Activated CD4-positive, alpha-beta memory T cell treated with anti-CD3 and anti-CD28 coated beads, Interleukin-2, amount 10 ng/mL, durations not matched to agents 7 days and 5 days (primary cell): ENCODE results near the gene SLCO1B1. TPM values are rescaled to one million over a fixed set of nuclear protein-coding genes. Genes with fewer than 3 reads are reported as not detected.
"Not testable (repeated sequence)": the region's sequence is repeated elsewhere in the genome, so short reads cannot be mapped to it uniquely, and the experiment has no call there.

Experiments
- CTCF ChIA-PET: fragments of 350-600 bp; sonication (Branson Sonifier 250); formaldehyde crosslinking; loops from one replicate; lab custom pipeline; 2021; ENCODE audit warnings: antibody characterized with exemption, inconsistent platforms; lab: Charles Lee
- POLR2A ChIA-PET: fragments of 350-600 bp; sonication (Branson Sonifier 250); formaldehyde crosslinking; loops from one replicate; lab custom pipeline; 2021; ENCODE audit warnings: antibody characterized with exemption; lab: Charles Lee
- DNase-seq: peaks from one replicate; pipeline ENCODE4 v3.0.0-alpha.2; 2020
- H3K27ac Mint-ChIP-seq: one replicate; pipeline ENCODE4 v1.8.0; 2021; ENCODE audit warnings: mild to moderate bottlenecking, mixed read lengths
- H3K27me3 Mint-ChIP-seq: one replicate; pipeline ENCODE4 v1.8.0; 2021; ENCODE audit warnings: mixed read lengths
- H3K36me3 Mint-ChIP-seq: one replicate; pipeline ENCODE4 v1.8.0; 2021; ENCODE audit warnings: low read depth, mixed read lengths
- H3K4me1 Mint-ChIP-seq: one replicate; pipeline ENCODE4 v1.8.0; 2021; ENCODE audit warnings: mixed read lengths
- H3K4me3 Mint-ChIP-seq: one replicate; pipeline ENCODE4 v1.8.0; 2021; ENCODE audit warnings: mild to moderate bottlenecking, mixed read lengths
- H3K9me3 Mint-ChIP-seq: one replicate; pipeline ENCODE4 v1.8.0; 2021; ENCODE audit warnings: mixed read lengths
- total RNA-seq, 2 experiments: library from RNA; stranded (reverse); gene quantifications; one replicate each; pipeline ENCODE4 v1.2.3, GENCODE V29; 2021

The SLCO1B1 gene
- total RNA-seq, 2 experiments from 2014 or later, result not detected

DNA sequence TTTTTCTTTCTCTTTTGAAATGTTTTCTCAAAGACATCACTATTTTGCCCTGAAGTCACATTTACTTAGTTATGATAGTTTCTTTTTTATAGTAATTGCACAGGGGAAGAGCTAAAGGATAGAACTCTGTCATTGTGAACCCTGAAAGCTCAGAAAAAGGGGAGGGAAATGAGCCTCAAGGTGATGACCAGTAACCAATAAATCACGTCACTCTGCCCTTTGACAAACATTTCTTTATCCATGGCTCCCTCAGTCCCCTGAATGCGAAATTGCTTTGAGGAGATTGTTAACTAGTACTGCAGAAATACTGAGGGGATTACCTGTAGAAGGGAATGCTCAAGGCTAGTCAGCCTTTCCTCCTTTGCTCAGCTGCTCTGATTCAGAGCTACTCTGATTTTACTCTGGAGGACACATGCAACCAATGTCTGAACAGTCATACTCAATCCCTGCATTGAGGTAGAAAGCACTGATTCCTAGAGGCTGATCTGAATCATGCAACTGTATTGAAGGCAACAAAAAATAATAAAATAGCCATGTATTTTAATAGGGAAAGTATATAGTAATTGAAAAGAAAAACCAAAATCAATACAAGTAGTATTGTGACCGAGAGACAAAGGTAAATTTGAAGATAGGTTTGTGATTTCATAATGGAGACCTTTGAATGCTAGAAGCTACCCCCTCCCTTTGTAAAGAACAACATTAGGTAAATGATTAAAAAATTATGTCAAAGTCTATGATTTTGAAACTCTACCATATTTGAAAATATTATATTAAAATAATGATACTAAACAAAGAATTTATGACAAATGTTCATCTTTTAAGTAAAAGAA, 24.7 kb downstream of the SLCO1B1 start:
- H3K4me1 Mint-ChIP-seq, result no peaks in the 10 kb centered on the region
- no peak overlapping the region for H3K27ac Mint-ChIP-seq
- H3K4me3 Mint-ChIP-seq, result no peak overlapping the region
- DNase-seq, result no peak
- POLR2A ChIA-PET, result no interaction called here
- no peaks in the 10 kb centered on the region for H3K36me3 Mint-ChIP-seq
- CTCF ChIA-PET, result no interaction called here
- no peaks in the 10 kb centered on the region for H3K9me3 Mint-ChIP-seq
- no peaks in the 10 kb centered on the region for H3K27me3 Mint-ChIP-seq

DNA sequence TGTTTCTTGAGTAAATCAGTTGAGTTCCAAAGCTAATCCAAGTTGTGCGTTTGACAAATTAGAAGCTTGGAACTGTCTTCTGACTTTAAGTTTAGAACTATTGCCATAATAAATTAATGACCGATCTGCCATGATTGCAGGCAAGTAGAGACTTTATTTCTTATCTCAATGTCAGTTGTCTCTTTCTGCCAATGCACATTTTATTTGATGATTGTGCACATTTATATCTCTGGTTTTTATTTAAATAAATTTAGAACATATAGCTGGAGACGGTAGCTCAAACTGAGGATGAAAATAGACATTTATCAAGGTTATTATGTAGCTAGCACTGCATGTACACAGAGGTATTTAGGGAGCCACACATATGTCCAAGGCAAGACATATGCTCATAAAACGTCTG, 34.1 kb downstream of the SLCO1B1 start:
- no peaks in the 10 kb centered on the region for H3K36me3 Mint-ChIP-seq
- H3K4me1 Mint-ChIP-seq, result no peaks in the 10 kb centered on the region
- H3K4me3 Mint-ChIP-seq, result no peak overlapping the region
- H3K27me3 Mint-ChIP-seq, result peaks cover 2% of the 10 kb centered on the region
- ChIA-PET POLR2A (no interaction called here), CTCF (no interaction called here)
- no peaks in the 10 kb centered on the region for H3K9me3 Mint-ChIP-seq
- H3K27ac Mint-ChIP-seq, result no peak overlapping the region
- DNase-seq, result no peak

DNA sequence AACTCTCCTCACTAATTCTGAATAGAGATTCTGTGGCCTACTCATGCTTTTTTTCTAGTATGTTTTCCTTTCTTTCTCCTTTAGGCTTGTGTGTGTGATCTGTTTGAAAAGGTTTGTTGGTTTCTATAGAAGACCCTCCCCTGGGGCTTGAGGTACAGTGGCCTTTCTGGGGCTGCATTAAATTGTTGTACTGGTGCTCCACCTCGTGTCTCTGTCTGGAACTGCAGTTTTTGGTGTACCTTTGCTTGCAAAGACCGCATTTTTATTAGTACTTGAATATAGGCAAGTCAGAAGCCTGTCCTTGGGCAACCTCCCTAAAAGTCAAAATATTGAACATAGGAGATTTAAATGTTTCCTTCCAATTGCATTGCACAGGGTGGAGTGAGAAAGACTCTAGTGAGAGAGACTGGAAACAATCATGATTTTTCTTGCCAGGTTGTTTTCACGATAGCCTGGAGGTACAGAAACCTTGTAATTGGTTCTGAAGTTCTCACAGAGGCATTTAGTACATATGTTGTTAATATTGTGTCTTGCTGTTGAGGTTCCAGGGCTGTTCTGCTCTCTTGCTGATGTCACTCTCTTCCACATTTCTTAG, 39.0 kb downstream of the SLCO1B1 start:
- peak; percentile 37 for DNase-seq
- ChIA-PET CTCF (no interaction called here), POLR2A (no interaction called here)
- H3K4me3 Mint-ChIP-seq, result no peak overlapping the region
- H3K27ac Mint-ChIP-seq, result no peak overlapping the region
- peaks cover 2% of the 10 kb centered on the region for H3K27me3 Mint-ChIP-seq
- no peaks in the 10 kb centered on the region for H3K9me3 Mint-ChIP-seq
- H3K36me3 Mint-ChIP-seq, result no peaks in the 10 kb centered on the region
- no peaks in the 10 kb centered on the region for H3K4me1 Mint-ChIP-seq

DNA sequence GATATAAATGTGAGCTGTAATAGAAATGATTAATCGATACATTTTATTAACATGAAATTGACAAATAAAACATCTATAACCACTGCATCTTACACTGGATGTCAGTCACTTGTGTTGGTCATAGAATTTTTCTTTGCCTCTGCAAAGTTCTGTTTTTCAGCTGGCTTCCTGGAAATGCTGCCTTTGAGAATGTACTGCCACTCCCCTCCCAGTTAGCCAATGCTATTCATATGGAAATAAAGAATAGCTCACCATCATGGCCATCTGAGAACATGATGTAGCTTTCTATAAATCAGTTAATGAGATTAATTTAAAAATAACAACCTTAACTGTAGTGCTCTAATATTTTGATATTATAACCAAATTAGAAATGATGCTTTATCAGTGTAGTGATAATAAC, 41.1 kb downstream of the SLCO1B1 start:
- Mint-ChIP-seq H3K36me3 (no peaks in the 10 kb centered on the region), H3K27ac (no peak overlapping the region), H3K4me1 (no peaks in the 10 kb centered on the region), H3K27me3 (peaks cover 2% of the 10 kb centered on the region), H3K9me3 (no peaks in the 10 kb centered on the region), H3K4me3 (no peak overlapping the region)
- CTCF ChIA-PET, result no interaction called here
- POLR2A ChIA-PET, result no interaction called here
- DNase-seq, result no peak

DNA sequence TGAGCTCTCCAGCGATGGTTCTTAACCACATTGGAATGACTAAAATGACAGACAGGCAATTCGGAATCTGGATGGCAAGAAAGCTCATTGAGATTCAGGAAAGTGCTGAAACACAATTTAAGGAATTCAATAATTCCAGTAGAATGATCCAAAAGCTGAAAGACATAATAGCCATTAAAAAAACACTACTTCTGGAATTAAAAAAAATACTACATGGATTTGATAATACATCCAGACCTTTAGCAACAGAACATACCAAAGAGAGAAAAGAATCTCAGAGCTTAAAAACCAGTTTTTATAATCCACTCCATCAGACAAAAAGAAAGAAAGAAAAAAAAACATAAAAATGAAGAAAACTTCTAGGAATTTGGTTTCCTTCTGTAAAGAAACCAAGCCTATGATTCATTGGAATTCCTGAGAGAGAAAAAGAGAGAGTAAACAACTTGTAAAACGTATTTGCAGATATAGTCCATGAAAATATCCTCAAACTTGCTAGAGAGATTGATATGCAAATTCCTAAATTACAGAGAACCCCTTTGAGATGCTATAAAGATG, 52.8 kb downstream of the SLCO1B1 start:
- POLR2A ChIA-PET, result no interaction called here
- Mint-ChIP-seq H3K27me3 (no peaks in the 10 kb centered on the region), H3K4me3 (no peak overlapping the region), H3K9me3 (no peaks in the 10 kb centered on the region), H3K27ac (no peak overlapping the region), H3K36me3 (no peaks in the 10 kb centered on the region), H3K4me1 (no peaks in the 10 kb centered on the region)
- CTCF ChIA-PET, result no interaction called here
- no peak for DNase-seq

DNA sequence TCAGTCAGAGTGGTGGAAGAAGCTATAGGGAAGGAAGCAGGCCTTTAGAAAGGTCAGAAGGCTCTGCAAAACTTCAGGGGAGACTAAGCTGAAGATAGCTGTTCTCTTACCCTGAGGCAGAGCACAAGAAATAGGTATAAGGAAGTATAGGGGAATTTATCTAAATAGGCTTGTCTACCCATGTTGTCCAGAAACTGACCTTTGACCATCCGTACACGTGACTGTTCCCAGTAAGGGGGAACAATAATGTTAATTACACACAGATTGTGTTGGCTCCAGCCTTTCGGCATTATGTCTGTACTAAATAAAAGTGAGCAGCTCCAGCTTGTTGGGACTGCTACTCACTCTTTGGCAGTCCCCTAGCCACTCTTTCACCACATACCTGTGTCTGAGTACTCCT, 59.0 kb downstream of the SLCO1B1 start:
- Mint-ChIP-seq H3K27me3 (no peaks in the 10 kb centered on the region), H3K9me3 (peaks cover 6% of the 10 kb centered on the region), H3K4me3 (no peak overlapping the region), H3K27ac (no peak overlapping the region), H3K36me3 (no peaks in the 10 kb centered on the region), H3K4me1 (no peaks in the 10 kb centered on the region)
- ChIA-PET CTCF (no interaction called here), POLR2A (no interaction called here)
- no peak for DNase-seq

DNA sequence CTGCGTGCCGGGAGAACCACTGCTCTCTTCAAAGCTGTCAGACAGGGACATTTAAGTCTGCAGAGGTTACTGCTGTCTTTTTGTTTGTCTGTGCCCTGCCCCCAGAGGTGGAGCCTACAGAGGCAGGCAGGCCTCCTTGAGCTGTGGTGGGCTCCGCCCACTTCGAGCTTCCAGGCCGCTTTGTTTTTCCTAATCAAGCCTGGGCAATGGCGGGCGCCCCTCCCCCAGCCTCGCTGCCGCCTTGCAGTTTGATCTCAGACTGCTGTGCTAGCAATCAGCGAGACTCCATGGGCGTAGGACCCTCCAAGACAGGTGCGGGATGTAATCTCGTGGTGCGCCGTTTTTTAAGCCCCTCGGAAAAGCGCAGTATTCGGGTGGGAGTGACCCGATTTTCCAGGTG, 83.4 kb downstream of the SLCO1B1 start:
- H3K27me3 Mint-ChIP-seq, POLR2A ChIA-PET, H3K27ac Mint-ChIP-seq, H3K36me3 Mint-ChIP-seq, DNase-seq, H3K9me3 Mint-ChIP-seq, CTCF ChIA-PET, H3K4me3 Mint-ChIP-seq, H3K4me1 Mint-ChIP-seq: not testable (repeated sequence)

DNA sequence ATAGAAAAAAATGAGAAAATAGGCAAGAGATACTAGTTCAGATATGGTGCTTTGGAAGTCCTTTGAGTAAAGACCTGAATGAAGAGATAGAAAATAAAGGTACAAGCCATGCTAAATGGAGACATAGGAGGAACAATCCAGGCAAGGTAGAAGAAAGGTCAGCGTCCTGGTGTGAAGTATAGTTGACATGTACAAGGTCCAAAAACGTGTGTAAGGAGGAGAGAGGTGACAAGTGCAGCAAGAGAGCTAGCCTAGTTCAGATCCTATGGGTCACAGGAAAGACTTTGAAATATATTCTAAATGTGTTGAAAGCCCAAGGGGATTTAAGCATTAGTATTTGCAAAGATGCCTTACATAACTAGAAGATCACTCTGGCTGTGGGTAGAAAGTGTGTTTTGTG, 88.2 kb downstream of the SLCO1B1 start:
- no peaks in the 10 kb centered on the region for H3K4me1 Mint-ChIP-seq
- H3K9me3 Mint-ChIP-seq, result no peaks in the 10 kb centered on the region
- no peaks in the 10 kb centered on the region for H3K36me3 Mint-ChIP-seq
- H3K27me3 Mint-ChIP-seq, result no peaks in the 10 kb centered on the region
- POLR2A ChIA-PET, result no interaction called here
- H3K27ac Mint-ChIP-seq, result no peak overlapping the region
- CTCF ChIA-PET, result no interaction called here
- no peak for DNase-seq
- no peak overlapping the region for H3K4me3 Mint-ChIP-seq

DNA sequence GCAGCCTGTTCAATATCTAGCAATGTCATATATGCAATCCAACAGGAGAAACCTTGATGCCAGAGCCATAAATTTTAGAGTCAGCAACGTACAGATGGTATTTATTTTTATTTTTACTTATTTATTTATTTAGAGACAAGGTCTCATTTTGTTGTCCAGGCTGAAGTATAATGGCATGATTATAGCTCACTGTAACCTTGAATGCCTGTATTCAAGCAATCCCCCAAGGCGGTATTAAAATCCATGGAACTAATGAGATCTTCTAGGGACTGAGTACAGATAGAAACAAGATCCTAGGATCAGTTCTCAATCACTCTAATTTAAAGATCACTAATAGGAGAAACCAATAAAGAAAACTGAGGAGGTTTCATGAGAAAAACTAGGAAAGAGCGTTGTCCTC, 89.3 kb downstream of the SLCO1B1 start:
- Mint-ChIP-seq H3K27ac (no peak overlapping the region), H3K27me3 (no peaks in the 10 kb centered on the region), H3K9me3 (no peaks in the 10 kb centered on the region), H3K4me3 (no peak overlapping the region), H3K36me3 (no peaks in the 10 kb centered on the region), H3K4me1 (no peaks in the 10 kb centered on the region)
- CTCF ChIA-PET, result no interaction called here
- POLR2A ChIA-PET, result no interaction called here
- no peak for DNase-seq

DNA sequence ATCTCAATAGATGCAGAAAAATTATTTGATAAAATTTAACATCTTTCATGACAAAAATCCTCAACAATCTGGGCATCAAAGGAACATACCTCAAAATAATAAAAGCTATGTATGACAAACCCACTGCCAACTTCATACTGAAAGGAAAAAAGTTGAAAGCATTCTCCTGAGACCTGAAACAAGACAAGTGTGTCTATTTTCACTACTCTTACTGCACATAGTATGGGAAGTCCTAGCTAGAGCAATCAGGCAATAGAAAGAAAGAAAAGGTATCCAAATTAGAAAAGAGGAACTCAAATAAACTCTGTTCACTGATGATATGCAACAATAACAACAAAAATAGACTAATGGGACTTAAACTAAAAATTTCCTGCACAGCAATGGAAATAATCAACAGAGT, 90.1 kb downstream of the SLCO1B1 start:
- Mint-ChIP-seq H3K27me3 (no peaks in the 10 kb centered on the region), H3K27ac (no peak overlapping the region), H3K36me3 (no peaks in the 10 kb centered on the region), H3K4me3 (no peak overlapping the region), H3K9me3 (no peaks in the 10 kb centered on the region), H3K4me1 (no peaks in the 10 kb centered on the region)
- ChIA-PET POLR2A (no interaction called here), CTCF (no interaction called here)
- no peak for DNase-seq

DNA sequence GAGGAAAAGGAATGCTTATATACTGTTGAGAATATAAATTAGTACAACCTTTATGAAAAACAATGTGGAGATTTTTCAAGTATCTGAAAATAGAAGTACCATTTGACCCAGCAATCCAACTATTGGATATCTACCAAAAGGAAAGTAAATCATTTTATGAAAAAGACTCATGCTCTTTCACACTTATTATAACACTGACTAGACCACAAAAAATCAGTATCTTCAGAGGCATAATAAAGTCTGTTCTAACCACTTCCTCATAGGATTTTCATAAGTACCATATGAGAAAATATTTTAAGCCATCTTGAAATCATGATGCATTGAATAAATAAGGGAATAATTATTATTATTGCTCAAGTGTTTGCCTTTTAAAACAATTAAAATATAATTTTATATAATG, 90.8 kb downstream of the SLCO1B1 start:
- no peak for DNase-seq
- CTCF ChIA-PET, result no interaction called here
- Mint-ChIP-seq H3K9me3 (no peaks in the 10 kb centered on the region), H3K4me1 (no peaks in the 10 kb centered on the region), H3K27me3 (no peaks in the 10 kb centered on the region), H3K4me3 (no peak overlapping the region), H3K36me3 (no peaks in the 10 kb centered on the region), H3K27ac (no peak overlapping the region)
- POLR2A ChIA-PET, result no interaction called here

DNA sequence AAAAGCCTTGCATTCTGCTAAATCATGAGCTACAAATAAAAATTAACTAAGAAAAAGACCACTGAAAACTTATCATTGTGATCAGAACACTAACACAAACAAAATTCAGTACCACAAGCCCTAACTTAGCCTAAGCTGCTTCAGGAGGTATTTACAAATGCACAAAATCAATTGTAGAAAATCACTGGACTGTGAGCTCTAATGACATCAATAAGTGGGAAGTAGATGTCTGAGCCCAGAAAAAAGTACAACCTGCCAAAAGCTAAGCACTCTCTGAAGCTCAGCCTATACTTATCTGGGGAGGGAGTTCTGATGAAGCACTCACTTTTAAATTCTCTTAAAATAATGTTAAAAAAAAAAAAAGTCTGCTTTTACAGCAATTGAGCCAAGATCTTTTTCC, 92.9 kb downstream of the SLCO1B1 start:
- Mint-ChIP-seq H3K9me3 (no peaks in the 10 kb centered on the region), H3K27ac (no peak overlapping the region), H3K4me1 (no peaks in the 10 kb centered on the region), H3K36me3 (no peaks in the 10 kb centered on the region), H3K27me3 (no peaks in the 10 kb centered on the region), H3K4me3 (no peak overlapping the region)
- no peak for DNase-seq
- CTCF ChIA-PET, result no interaction called here
- POLR2A ChIA-PET, result no interaction called here

DNA sequence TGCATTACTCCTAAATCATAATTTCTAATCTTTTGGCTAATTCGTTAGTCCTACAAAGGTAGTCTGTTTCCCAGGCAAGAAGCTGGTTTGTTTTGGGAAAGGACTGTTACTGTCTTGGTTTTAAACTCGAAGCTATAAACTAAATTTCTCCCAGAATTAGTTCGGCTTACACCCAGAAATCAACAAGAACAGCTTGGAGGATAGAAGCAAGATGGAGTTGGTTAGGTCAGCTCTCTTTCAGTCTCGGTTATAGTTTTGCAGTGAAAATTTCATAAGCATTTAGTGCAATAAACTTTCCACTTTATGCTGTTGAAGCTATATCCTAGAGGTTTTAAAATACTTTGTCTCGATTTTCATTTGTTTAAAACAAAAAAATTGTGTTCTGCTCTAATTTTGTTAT, 103.4 kb downstream of the SLCO1B1 start:
- no peaks in the 10 kb centered on the region for H3K27me3 Mint-ChIP-seq
- no peaks in the 10 kb centered on the region for H3K4me1 Mint-ChIP-seq

DNA sequence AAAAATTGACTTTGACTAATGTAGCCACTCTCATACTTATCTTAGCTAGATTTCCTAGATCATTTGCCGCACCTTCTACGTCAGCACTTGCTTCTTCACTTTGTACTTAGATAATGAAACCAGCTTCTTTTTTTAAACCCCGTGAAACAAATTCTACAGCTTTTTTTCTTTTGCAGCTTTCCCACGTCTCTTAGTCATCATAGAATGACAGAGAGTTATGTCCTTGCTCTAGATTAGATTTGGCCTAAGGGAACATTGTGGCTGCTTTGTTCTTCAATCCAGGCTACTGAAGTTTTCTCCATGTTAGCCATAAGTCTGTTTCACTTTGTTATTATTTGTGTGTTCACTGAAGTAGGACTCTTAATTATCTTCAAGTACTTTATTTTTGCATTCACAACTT, 108.9 kb downstream of the SLCO1B1 start:
- no peaks in the 10 kb centered on the region for H3K4me1 Mint-ChIP-seq
- no peaks in the 10 kb centered on the region for H3K27me3 Mint-ChIP-seq
- no peak overlapping the region for H3K4me3 Mint-ChIP-seq
- H3K27ac Mint-ChIP-seq, result no peak overlapping the region
- no peaks in the 10 kb centered on the region for H3K36me3 Mint-ChIP-seq
- POLR2A ChIA-PET, result no interaction called here
- H3K9me3 Mint-ChIP-seq, result no peaks in the 10 kb centered on the region
- no peak for DNase-seq
- CTCF ChIA-PET, result interaction anchor here (1.0 kb wide), 1 partner anchor 9 kb away, joined by 3 read pairs; no protein-coding TSS in a partner anchor

More for the DNA sequence above, 103.4 kb downstream of the SLCO1B1 start:
- Mint-ChIP-seq H3K9me3 (no peaks in the 10 kb centered on the region), H3K4me3 (no peak overlapping the region), H3K36me3 (no peaks in the 10 kb centered on the region), H3K27ac (no peak overlapping the region)
- ChIA-PET POLR2A (no interaction called here), CTCF (no interaction called here)
- no peak for DNase-seq
